ENCODE measurements around the gene CATSPER3. TPM values are rescaled to one million over a fixed set of nuclear protein-coding genes. Genes with fewer than 3 reads are reported as not detected.

CATSPER3 gene
- total RNA-seq, 1 experiment from 2014 or later, result 0.50 TPM

GRCh38 chr5:134976841-134977240 is 9.1 kb downstream of the CATSPER3 start:
- no peak overlapping the region for H4K8ac ChIP-seq (replicated peaks; ENCODE audit: insufficient read length, low read depth, low read length)
- H3K23me2 ChIP-seq (ENCODE audit: insufficient read length, low read depth, low read length, poor library complexity, severe bottlenecking), result no peaks in the 10 kb centered on the region
- no peaks in the 10 kb centered on the region for H3K4me1 ChIP-seq (ENCODE audit: insufficient read depth, low read length)
- H3K56ac ChIP-seq (ENCODE audit: insufficient read length, low read depth, low read length), result no peak overlapping the region
- H3K9ac ChIP-seq (ENCODE audit: extremely low read depth, insufficient read length, low read length), result no peak overlapping the region
- H3T11ph ChIP-seq (ENCODE audit: low read length), result no peak overlapping the region
- Mint-ChIP-seq H3K27ac (no peak overlapping the region), H3K4me3 (no peak overlapping the region), H3K36me3 (ENCODE audit: insufficient read depth in 1 of 3, low read depth in 3 of 3) (peaks cover 40 to 54% (median 43%) of the 10 kb centered on the region in 3 experiments), H3K27me3 (ENCODE audit: low read depth) (peaks cover 8% of the 10 kb centered on the region), H3K4me1 (no peaks in the 10 kb centered on the region), H3K9me3 (peaks cover 55 to 57% of the 10 kb centered on the region in 2 experiments)
- no peak overlapping the region for H4K91ac ChIP-seq (ENCODE audit: insufficient read length, low read depth, low read length)
- H3K9me3 ChIP-seq (ENCODE audit: control insufficient read depth, low read depth, low read length), result peaks cover 27% of the 10 kb centered on the region
- H3K79me2 ChIP-seq (ENCODE audit: insufficient read depth, low read length), result no peaks in the 10 kb centered on the region
- no peak for DNase-seq
- no peaks in the 10 kb centered on the region for H3K79me1 ChIP-seq (ENCODE audit: insufficient read depth, low read depth, low read length, poor library complexity, severe bottlenecking)
- no peak overlapping the region for H2BK12ac ChIP-seq (ENCODE audit: insufficient read length, low read depth, low read length)
- no peak overlapping the region for H2AFZ ChIP-seq (ENCODE audit: low read length)
- TF ChIP-seq CTCF (conservative IDR thresholded peaks at IDR 0.05), result no peak
- no peak overlapping the region for H3K27ac ChIP-seq (ENCODE audit: insufficient read length, low read depth, low read length)
- no peak overlapping the region for H3K23ac ChIP-seq (ENCODE audit: insufficient read length, low read depth, low read length)
- H2AK5ac ChIP-seq (ENCODE audit: insufficient read length, low read length), result no peak overlapping the region
- H3K4ac ChIP-seq (ENCODE audit: low read depth, low read length), result no peak overlapping the region
- no peaks in the 10 kb centered on the region for H3K27me3 ChIP-seq (ENCODE audit: insufficient read depth, low read length)
- H3K4me2 ChIP-seq (ENCODE audit: insufficient read depth, insufficient read length, low read length), result no peak overlapping the region
- no peak overlapping the region for H2BK15ac ChIP-seq (ENCODE audit: low read depth, low read length)
- H3K14ac ChIP-seq (ENCODE audit: insufficient read depth, low read length), result no peak overlapping the region
- no peak overlapping the region for H2BK5ac ChIP-seq (ENCODE audit: insufficient read length, low read length)
- H2BK120ac ChIP-seq (ENCODE audit: low read depth, low read length, poor library complexity, severe bottlenecking), result no peak overlapping the region
- H3K18ac ChIP-seq (ENCODE audit: insufficient read length, low read depth, low read length), result no peak overlapping the region
- H2BK20ac ChIP-seq (ENCODE audit: low read depth, low read length, poor library complexity, severe bottlenecking), result no peak overlapping the region
- no peaks in the 10 kb centered on the region for H4K20me1 ChIP-seq (ENCODE audit: control insufficient read depth, insufficient read depth, insufficient read length)
- no CpG with 5 or more reads among the region's 1 CpG for WGBS (ENCODE audit: extremely low coverage, insufficient read length, low lambda C conversion rate)
- no peak overlapping the region for H4K5ac ChIP-seq (ENCODE audit: insufficient read length, low read depth, low read length)

All from H9 (cell line).